GM11168 (cell line): ENCODE data around the gene PANX1.

Experiments
- in situ Hi-C: fragments of 300-500 bp; cut with MboI; formaldehyde crosslinking; loops from one replicate; pipeline ENCODE4 v1.12.0; 2022; ENCODE audit warnings: low sequenced_read_pairs; ENCODE audit not compliant: unreplicated experiment

The PANX1 gene

GRCh38 chr11:94127638-94128037 lies 1.0 kb upstream of the PANX1 start:
- in situ Hi-C loops, result no loop called here

GRCh38 chr11:94128291-94128745 lies 323 bp upstream of the PANX1 start:
- in situ Hi-C loops, result no loop called here

GRCh38 chr11:94129512-94130297 lies 1.1 kb downstream of the PANX1 start:
- in situ Hi-C loops, result no loop called here

- in situ Hi-C loops, result no loop called here
These were observed 1.8 kb downstream of the PANX1 start for GRCh38 chr11:94130298-94131046.

- in situ Hi-C loops, result no loop called here
These were observed 2.5 kb downstream of the PANX1 start for GRCh38 chr11:94131047-94131717.

- in situ Hi-C loops, result no loop called here
These were observed 3.1 kb downstream of the PANX1 start for GRCh38 chr11:94131718-94132115.

GRCh38 chr11:94132152-94132558 lies 3.5 kb downstream of the PANX1 start:
- in situ Hi-C loops, result no loop called here

GRCh38 chr11:94132823-94133408 lies 4.3 kb downstream of the PANX1 start:
- in situ Hi-C loops, result no loop called here

- in situ Hi-C loops, result no loop called here
These were observed 5.1 kb downstream of the PANX1 start for GRCh38 chr11:94133752-94134151.

- in situ Hi-C loops, result no loop called here
These were observed 6.2 kb downstream of the PANX1 start for GRCh38 chr11:94134651-94135512.

- in situ Hi-C loops, result no loop called here
These were observed 10.8 kb downstream of the PANX1 start for GRCh38 chr11:94139416-94139815.

GRCh38 chr11:94140154-94140655 lies 11.6 kb downstream of the PANX1 start:
- in situ Hi-C loops, result no loop called here

- in situ Hi-C loops, result no loop called here
These were observed 13.1 kb downstream of the PANX1 start for GRCh38 chr11:94141511-94142307.

GRCh38 chr11:94142308-94143281 lies 14.0 kb downstream of the PANX1 start:
- in situ Hi-C loops, result no loop called here

GRCh38 chr11:94144216-94144615 lies 15.6 kb downstream of the PANX1 start:
- in situ Hi-C loops, result no loop called here

- in situ Hi-C loops, result no loop called here
These were observed 16.0 kb downstream of the PANX1 start for GRCh38 chr11:94144664-94145063.

- in situ Hi-C loops, result no loop called here
These were observed 16.8 kb downstream of the PANX1 start for GRCh38 chr11:94145431-94145830.

- in situ Hi-C loops, result no loop called here
These were observed 17.3 kb downstream of the PANX1 start for GRCh38 chr11:94145916-94146315.
